Cardiac muscle cell (in vitro differentiated cells and primary cell): ENCODE measurements around the gene SEC14L6. TPM values are rescaled to one million over a fixed set of nuclear protein-coding genes. Genes with fewer than 3 reads are reported as not detected.

Experiments used
- DNase-seq, 2 donors: peaks; one replicate each; pipeline versions ENCODE4 v3.0.0 to v3.0.0-alpha.2; 2010 to 2017; ENCODE audit warnings: low read depth in 1 of 2, low spot score in 1 of 2
- H3K27ac ChIP-seq: fragments of 200-600 bp; sonication (generic); 2 replicates; pipeline ENCODE4 v1.5.1; 2016
- H3K27me3 ChIP-seq: fragments of 200-600 bp; sonication (generic); 2 replicates; pipeline ENCODE4 v1.6.0; 2016; ENCODE audit warnings: control low read depth
- H3K36me3 ChIP-seq: fragments of 200-600 bp; sonication (generic); 2 replicates; pipeline ENCODE4 v1.5.1; 2016; ENCODE audit warnings: control low read depth
- H3K4me1 ChIP-seq: fragments of 200-600 bp; sonication (generic); 2 replicates; pipeline ENCODE4 v1.8.1; 2017; ENCODE audit warnings: low read depth, mild to moderate bottlenecking, mixed run types
- H3K4me3 ChIP-seq: fragments of 200-600 bp; sonication (generic); 2 replicates; pipeline ENCODE4 v1.5.1; 2016; ENCODE audit warnings: mild to moderate bottlenecking
- H3K9me3 ChIP-seq: fragments of 200-600 bp; sonication (generic); 2 replicates; pipeline ENCODE4 v1.5.1; 2017; ENCODE audit warnings: low read depth, mild to moderate bottlenecking, control low read depth
- polyA plus RNA-seq: library from polyadenylated mRNA; unstranded; fragments of >200 nt; fragmentation: Nextera tagmentation; extraction: Ambion mirVana; gene quantifications from 2 replicates; pipeline ENCODE4 v1.2.1, GENCODE V29; 2016
- total RNA-seq: library from RNA; depleted of rRNA; stranded (reverse); fragments of >200 nt; gene quantifications from 2 replicates; pipeline ENCODE4 v1.2.3, GENCODE V29; 2016
- TF ChIP-seq, protein P1 (sequence below): IDR thresholded peaks from 2 replicates; pipeline ENCODE4 v1.5.1; 2012; ENCODE audit warnings: low read depth, mild to moderate bottlenecking, low read length

The SEC14L6 gene
- total and polyA plus RNA-seq, 2 experiments from 2014 or later: 2.2 to 4.7 TPM

GRCh38 chr22:30584441-30584840 lies 37.9 kb upstream of the SEC14L6 start:
- Histone ChIP-seq H3K9me3 (no peaks in the 10 kb centered on the region), H3K27me3 (no peaks in the 10 kb centered on the region), H3K36me3 (peaks cover 58% of the 10 kb centered on the region), H3K4me1 (no peaks in the 10 kb centered on the region), H3K4me3 (no peak overlapping the region), H3K27ac (no peak overlapping the region)
- no peak for DNase-seq
- TF ChIP-seq, protein P1, sequence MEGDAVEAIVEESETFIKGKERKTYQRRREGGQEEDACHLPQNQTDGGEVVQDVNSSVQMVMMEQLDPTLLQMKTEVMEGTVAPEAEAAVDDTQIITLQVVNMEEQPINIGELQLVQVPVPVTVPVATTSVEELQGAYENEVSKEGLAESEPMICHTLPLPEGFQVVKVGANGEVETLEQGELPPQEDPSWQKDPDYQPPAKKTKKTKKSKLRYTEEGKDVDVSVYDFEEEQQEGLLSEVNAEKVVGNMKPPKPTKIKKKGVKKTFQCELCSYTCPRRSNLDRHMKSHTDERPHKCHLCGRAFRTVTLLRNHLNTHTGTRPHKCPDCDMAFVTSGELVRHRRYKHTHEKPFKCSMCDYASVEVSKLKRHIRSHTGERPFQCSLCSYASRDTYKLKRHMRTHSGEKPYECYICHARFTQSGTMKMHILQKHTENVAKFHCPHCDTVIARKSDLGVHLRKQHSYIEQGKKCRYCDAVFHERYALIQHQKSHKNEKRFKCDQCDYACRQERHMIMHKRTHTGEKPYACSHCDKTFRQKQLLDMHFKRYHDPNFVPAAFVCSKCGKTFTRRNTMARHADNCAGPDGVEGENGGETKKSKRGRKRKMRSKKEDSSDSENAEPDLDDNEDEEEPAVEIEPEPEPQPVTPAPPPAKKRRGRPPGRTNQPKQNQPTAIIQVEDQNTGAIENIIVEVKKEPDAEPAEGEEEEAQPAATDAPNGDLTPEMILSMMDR: no peak

GRCh38 chr22:30582788-30583545 lies 36.4 kb upstream of the SEC14L6 start:
- H3K4me3 ChIP-seq: no peak overlapping the region
- peaks cover 65% of the 10 kb centered on the region for H3K36me3 ChIP-seq
- no peaks in the 10 kb centered on the region for H3K9me3 ChIP-seq
- H3K4me1 ChIP-seq: no peaks in the 10 kb centered on the region
- no peaks in the 10 kb centered on the region for H3K27me3 ChIP-seq
- no peak overlapping the region for H3K27ac ChIP-seq
- TF ChIP-seq, protein P1: no peak
- no peak for DNase-seq

DNA sequence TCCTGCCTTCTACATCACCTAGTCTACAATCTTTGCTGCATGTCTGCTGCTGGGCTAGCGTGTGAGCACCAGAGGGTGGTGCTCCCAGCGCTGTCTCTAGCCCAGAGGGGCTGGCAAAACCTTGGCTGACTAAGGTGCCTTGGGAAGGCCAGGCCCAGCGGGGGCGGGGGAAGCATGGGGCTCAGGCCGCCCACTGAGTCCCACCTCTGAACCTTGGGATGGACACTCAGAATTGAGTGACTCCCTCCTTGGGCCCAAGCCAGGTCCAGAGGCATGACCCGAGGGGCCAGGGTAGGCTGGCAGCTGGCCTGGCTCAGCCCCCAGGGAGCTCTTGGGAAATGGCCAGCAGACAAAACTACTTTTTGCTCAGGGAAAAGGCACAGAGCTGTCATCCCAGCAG lies 35.5 kb upstream of the SEC14L6 start:
- no peaks in the 10 kb centered on the region for H3K27me3 ChIP-seq
- H3K36me3 ChIP-seq: peaks cover 64% of the 10 kb centered on the region

GRCh38 chr22:30580896-30581295 lies 34.4 kb upstream of the SEC14L6 start:
- H3K9me3 ChIP-seq: no peaks in the 10 kb centered on the region
- H3K36me3 ChIP-seq: peaks cover 57% of the 10 kb centered on the region
- no peaks in the 10 kb centered on the region for H3K4me1 ChIP-seq
- TF ChIP-seq, protein P1: no peak
- no peak for DNase-seq
- H3K27me3 ChIP-seq: no peaks in the 10 kb centered on the region
- no peak overlapping the region for H3K27ac ChIP-seq
- H3K4me3 ChIP-seq: no peak overlapping the region

More for the DNA sequence above, 35.5 kb upstream of the SEC14L6 start:
- no peak for DNase-seq
- Histone ChIP-seq H3K9me3 (no peaks in the 10 kb centered on the region), H3K4me1 (no peaks in the 10 kb centered on the region), H3K4me3 (no peak overlapping the region), H3K27ac (no peak overlapping the region)
- TF ChIP-seq, protein P1: no peak

GRCh38 chr22:30578481-30578880 lies 31.9 kb upstream of the SEC14L6 start:
- H3K27ac ChIP-seq: no peak overlapping the region
- H3K4me3 ChIP-seq: no peak overlapping the region
- H3K27me3 ChIP-seq: peaks cover 8% of the 10 kb centered on the region
- DNase-seq: no peak
- H3K9me3 ChIP-seq: no peaks in the 10 kb centered on the region
- H3K4me1 ChIP-seq: no peaks in the 10 kb centered on the region
- peaks cover 50% of the 10 kb centered on the region for H3K36me3 ChIP-seq
- TF ChIP-seq, protein P1: no peak
